ENCODE results near the gene MET. TPM values are rescaled to one million over a fixed set of nuclear protein-coding genes. Genes with fewer than 3 reads are reported as not detected.

MET gene
- total and polyA plus RNA-seq, 10 of the 15 experiments (the other 5 are each of a cell fraction or from before 2014, with no cell fraction given), result 0.01 to 0.21 TPM; not detected in 8

DNA sequence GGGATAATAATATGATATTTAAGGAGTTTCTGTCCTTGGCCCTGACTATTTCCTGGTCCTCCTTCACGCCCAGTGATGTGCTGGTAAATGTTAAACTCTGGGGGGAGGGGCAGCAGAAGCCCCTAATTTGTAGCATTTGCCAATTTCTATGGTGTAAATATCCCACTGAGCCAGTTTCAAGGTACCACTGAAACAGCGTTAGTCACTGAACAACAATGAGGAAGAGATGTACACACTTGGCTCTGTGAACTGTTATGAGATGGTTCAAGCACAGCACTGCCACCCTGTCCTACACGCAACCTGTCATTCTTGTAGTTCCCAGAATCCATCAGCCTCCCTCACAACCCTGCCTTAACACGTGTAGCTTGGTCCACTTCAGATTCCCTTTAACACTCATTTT, 39.8 kb downstream of the MET start:
- in situ Hi-C loops (cut with MboI), result no loop called here
- BruUV-seq (replicated peaks), result no TSS peak
- CTCF ChIA-PET, result interaction anchor here (1.0 kb wide), 1 partner anchor 37 kb away, joined by 4 read pairs; no protein-coding TSS in a partner anchor
- no peak overlapping the region for H3K4me3 ChIP-seq
- no peak overlapping the region for H3K9ac ChIP-seq (ENCODE audit: control insufficient read depth, insufficient read depth, low read length)
- intact Hi-C loops (cut with micrococcal nuclease; ENCODE audit: unreplicated experiment), result no loop called here
- H3K36me3 ChIP-seq (ENCODE audit: control insufficient read depth in 2 of 2, insufficient read depth in 2 of 2, low read length in 1 of 2), result no peaks in the 10 kb centered on the region
- TF ChIP-seq PML (IDR thresholded peaks at IDR 0.05; ENCODE audit: low read length), result no peak
- no peak for TF ChIP-seq ATF7 (IDR thresholded peaks at IDR 0.05; ENCODE audit: low read depth)
- no peak for TF ChIP-seq RELA (IDR thresholded peaks at IDR 0.05; ENCODE audit: borderline replicate concordance, partially characterized antibody)
- no peak for TF ChIP-seq ESRRA (IDR thresholded peaks at IDR 0.05; ENCODE audit: low read length)
- TF ChIP-seq YBX1 (IDR thresholded peaks at IDR 0.05), result no peak
- TF ChIP-seq ZZZ3 (IDR thresholded peaks at IDR 0.05; ENCODE audit: control insufficient read depth, insufficient read length, low read depth), result no peak
- TF ChIP-seq SUPT20H (IDR thresholded peaks at IDR 0.05; ENCODE audit: borderline replicate concordance, control insufficient read depth, low read depth, low read length), result no peak
- FAIRE-seq, result no peak
- H4K20me1 ChIP-seq (ENCODE audit: control insufficient read depth, insufficient read depth), result no peaks in the 10 kb centered on the region
- no peak overlapping the region for H3K4me2 ChIP-seq (ENCODE audit: control insufficient read depth, insufficient read depth)
- peaks cover 0 to 2% of the 10 kb centered on the region in 2 experiments; a peak in 1 of 4 replicates for H3K27me3 ChIP-seq (replicated peaks in 1 of 2; ENCODE audit: control insufficient read depth in 2 of 2, insufficient read depth in 2 of 2, low read length in 1 of 2)
- DNase-seq (ENCODE audit: low read depth, low spot score), result no peak
- 53% methylated on average over 4 of the region's 4 CpGs for WGBS (ENCODE audit: insufficient coverage, insufficient replicate concordance, low lambda C conversion rate, missing lambda C conversion rate)
- no peak overlapping the region for H3K27ac ChIP-seq (ENCODE audit: control insufficient read depth, insufficient read depth)
- RAD21 ChIA-PET (ENCODE audit: unreplicated experiment), result no interaction called here
- H2AFZ ChIP-seq (ENCODE audit: control insufficient read depth, low read depth, low read length), result no peak overlapping the region
- no peaks in the 10 kb centered on the region for H3K4me1 ChIP-seq (ENCODE audit: control insufficient read depth, insufficient read depth, low read length)
- POLR2A ChIA-PET, result no interaction called here
- ATAC-seq, result no peak
- no peaks in the 10 kb centered on the region for H3K9me3 ChIP-seq (replicated peaks; ENCODE audit: control insufficient read depth, insufficient read depth, low read length)
- SMC1A ChIA-PET (ENCODE audit: uncharacterized antibody, unreplicated experiment), result interaction anchor here (1.0 kb wide), 1 partner anchor 14 kb away, joined by 5 read pairs; no protein-coding TSS in a partner anchor
- H3K79me2 ChIP-seq (ENCODE audit: control insufficient read depth, insufficient read depth, low read length), result no peaks in the 10 kb centered on the region

GRCh38 chr7:116713500-116713899, 41.5 kb downstream of the MET start:
- H2AFZ ChIP-seq (ENCODE audit: control insufficient read depth, low read depth, low read length), result no peak overlapping the region
- no peaks in the 10 kb centered on the region for H3K9me3 ChIP-seq (replicated peaks; ENCODE audit: control insufficient read depth, insufficient read depth, low read length)
- ATAC-seq, result no peak
- BruUV-seq (replicated peaks), result no TSS peak
- no peak overlapping the region for H3K27ac ChIP-seq (ENCODE audit: control insufficient read depth, insufficient read depth)
- in situ Hi-C loops (cut with MboI), result no loop called here
- 66% methylated on average over 4 of the region's 4 CpGs for WGBS (ENCODE audit: insufficient coverage, insufficient replicate concordance, low lambda C conversion rate, missing lambda C conversion rate)
- no peaks in the 10 kb centered on the region for H3K36me3 ChIP-seq (ENCODE audit: control insufficient read depth in 2 of 2, insufficient read depth in 2 of 2, low read length in 1 of 2)
- no peaks in the 10 kb centered on the region for H3K4me1 ChIP-seq (ENCODE audit: control insufficient read depth, insufficient read depth, low read length)
- TF ChIP-seq NFYB (IDR thresholded peaks at IDR 0.05; ENCODE audit: insufficient read depth, low read depth, low read length) (no peak), EP300 (IDR thresholded peaks at IDR 0.05; ENCODE audit: borderline replicate concordance in 1 of 2, control insufficient read depth in 1 of 2, low read depth in 2 of 2, low read length in 2 of 2) (no peak)
- no peak overlapping the region for H3K9ac ChIP-seq (ENCODE audit: control insufficient read depth, insufficient read depth, low read length)
- intact Hi-C loops (cut with micrococcal nuclease; ENCODE audit: unreplicated experiment), result no loop called here
- ChIA-PET SMC1A (ENCODE audit: uncharacterized antibody, unreplicated experiment) (no interaction called here), POLR2A (no interaction called here), RAD21 (ENCODE audit: unreplicated experiment) (no interaction called here), CTCF (no interaction called here)
- no peak for FAIRE-seq
- DNase-seq (ENCODE audit: low read depth, low spot score), result no peak
- no peak overlapping the region for H3K4me2 ChIP-seq (ENCODE audit: control insufficient read depth, insufficient read depth)
- no peak overlapping the region for H3K4me3 ChIP-seq
- peaks cover 0 to 2% of the 10 kb centered on the region in 2 experiments; a peak in 1 of 4 replicates for H3K27me3 ChIP-seq (replicated peaks in 1 of 2; ENCODE audit: control insufficient read depth in 2 of 2, insufficient read depth in 2 of 2, low read length in 1 of 2)
- no peaks in the 10 kb centered on the region for H3K79me2 ChIP-seq (ENCODE audit: control insufficient read depth, insufficient read depth, low read length)
- H4K20me1 ChIP-seq (ENCODE audit: control insufficient read depth, insufficient read depth), result no peaks in the 10 kb centered on the region
